ENCODE measurements around the gene LRCH1. TPM values are rescaled to one million over a fixed set of nuclear protein-coding genes. Genes with fewer than 3 reads are reported as not detected.

Gene LRCH1
- total RNA-seq, 6 experiments from 2014 or later: 11.3 to 13.9 (median 12.5) TPM

DNA sequence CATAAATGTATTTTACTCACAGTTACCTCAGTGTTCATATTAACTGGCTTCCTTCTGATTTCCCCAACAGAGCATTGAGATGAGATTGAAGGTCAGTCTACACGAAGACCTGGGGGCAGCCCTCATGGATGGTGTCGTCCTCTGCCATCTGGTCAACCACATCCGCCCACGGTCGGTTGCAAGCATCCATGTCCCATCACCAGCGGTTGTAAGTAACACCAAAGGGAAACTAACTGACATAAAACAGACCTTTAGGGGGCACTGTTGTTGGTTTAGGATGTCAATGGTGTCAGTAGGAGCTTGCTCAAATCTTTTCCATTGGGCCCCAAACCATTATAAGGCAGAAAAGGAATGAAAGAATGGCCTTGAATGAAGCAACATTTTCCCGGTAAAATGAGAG is 175.8 kb downstream of the LRCH1 start:
- DNase-seq: no peak
- Mint-ChIP-seq H3K4me1 (ENCODE audit: low read depth) (no peaks in the 10 kb centered on the region), H3K9me3 (no peaks in the 10 kb centered on the region), H3K27me3 (ENCODE audit: insufficient read depth) (no peaks in the 10 kb centered on the region; the same call in none of the 2 replicates), H3K27ac (no peak overlapping the region), H3K36me3 (ENCODE audit: low read depth) (peaks cover 21% of the 10 kb centered on the region), H3K4me3 (no peak overlapping the region)
- TF ChIP-seq, protein P1, sequence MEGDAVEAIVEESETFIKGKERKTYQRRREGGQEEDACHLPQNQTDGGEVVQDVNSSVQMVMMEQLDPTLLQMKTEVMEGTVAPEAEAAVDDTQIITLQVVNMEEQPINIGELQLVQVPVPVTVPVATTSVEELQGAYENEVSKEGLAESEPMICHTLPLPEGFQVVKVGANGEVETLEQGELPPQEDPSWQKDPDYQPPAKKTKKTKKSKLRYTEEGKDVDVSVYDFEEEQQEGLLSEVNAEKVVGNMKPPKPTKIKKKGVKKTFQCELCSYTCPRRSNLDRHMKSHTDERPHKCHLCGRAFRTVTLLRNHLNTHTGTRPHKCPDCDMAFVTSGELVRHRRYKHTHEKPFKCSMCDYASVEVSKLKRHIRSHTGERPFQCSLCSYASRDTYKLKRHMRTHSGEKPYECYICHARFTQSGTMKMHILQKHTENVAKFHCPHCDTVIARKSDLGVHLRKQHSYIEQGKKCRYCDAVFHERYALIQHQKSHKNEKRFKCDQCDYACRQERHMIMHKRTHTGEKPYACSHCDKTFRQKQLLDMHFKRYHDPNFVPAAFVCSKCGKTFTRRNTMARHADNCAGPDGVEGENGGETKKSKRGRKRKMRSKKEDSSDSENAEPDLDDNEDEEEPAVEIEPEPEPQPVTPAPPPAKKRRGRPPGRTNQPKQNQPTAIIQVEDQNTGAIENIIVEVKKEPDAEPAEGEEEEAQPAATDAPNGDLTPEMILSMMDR (IDR thresholded peaks at IDR 0.05): peak; percentile 63

- H3K36me3 Mint-ChIP-seq (ENCODE audit: low read depth): peaks cover 9% of the 10 kb centered on the region; the same call in 1 of the 2 replicates
- no peaks in the 10 kb centered on the region for H3K4me1 Mint-ChIP-seq (ENCODE audit: low read depth)
- no peak overlapping the region for H3K27ac Mint-ChIP-seq
- TF ChIP-seq, protein P1 (IDR thresholded peaks at IDR 0.05): no peak
- no peak overlapping the region for H3K4me3 Mint-ChIP-seq
- no peak for DNase-seq
- H3K9me3 Mint-ChIP-seq: no peaks in the 10 kb centered on the region
- H3K27me3 Mint-ChIP-seq (ENCODE audit: insufficient read depth): no peaks in the 10 kb centered on the region; the same call in none of the 2 replicates
These were observed 178.6 kb downstream of the LRCH1 start for GRCh38 chr13:46731535-46731934.

- Mint-ChIP-seq H3K27me3 (ENCODE audit: insufficient read depth) (no peaks in the 10 kb centered on the region; the same call in 1 of the 2 replicates), H3K27ac (no peak overlapping the region), H3K4me3 (no peak overlapping the region), H3K36me3 (ENCODE audit: low read depth) (peaks cover 4% of the 10 kb centered on the region; the same call in 1 of the 2 replicates), H3K9me3 (no peaks in the 10 kb centered on the region), H3K4me1 (ENCODE audit: low read depth) (peaks cover 6% of the 10 kb centered on the region; the same call in 1 of the 2 replicates)
- TF ChIP-seq, protein P1 (IDR thresholded peaks at IDR 0.05): no peak
- no peak for DNase-seq
These were observed 182.5 kb downstream of the LRCH1 start for GRCh38 chr13:46735425-46735824.

GRCh38 chr13:46736541-46737310 is 183.8 kb downstream of the LRCH1 start:
- Mint-ChIP-seq H3K36me3 (ENCODE audit: low read depth) (peaks cover 14% of the 10 kb centered on the region), H3K27me3 (ENCODE audit: insufficient read depth) (no peaks in the 10 kb centered on the region; the same call in 1 of the 2 replicates), H3K9me3 (no peaks in the 10 kb centered on the region), H3K4me3 (no peak overlapping the region), H3K4me1 (ENCODE audit: low read depth) (peaks cover 6% of the 10 kb centered on the region; the same call in 1 of the 2 replicates), H3K27ac (no peak overlapping the region)
- DNase-seq: no peak
- TF ChIP-seq, protein P1 (IDR thresholded peaks at IDR 0.05): no peak

DNA sequence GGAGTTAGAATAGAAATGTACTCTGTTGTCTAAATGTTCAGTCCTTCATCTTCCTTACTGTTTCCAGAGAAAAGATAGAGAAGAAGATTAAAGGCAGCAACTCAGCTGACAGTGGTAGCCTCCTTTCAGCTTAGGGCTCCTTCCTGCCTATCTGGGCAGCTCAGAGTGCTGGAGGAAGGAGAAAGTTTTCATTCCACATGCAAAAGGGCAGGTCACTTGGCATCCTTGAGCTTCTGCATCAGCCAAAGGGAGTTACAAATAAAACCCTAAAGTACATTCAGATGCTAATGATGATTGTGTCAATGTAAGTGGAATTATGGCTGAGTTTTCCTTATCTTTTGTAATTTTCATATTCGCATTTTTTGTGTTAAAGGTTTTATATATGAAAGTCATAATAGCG is 185.1 kb downstream of the LRCH1 start:
- TF ChIP-seq, protein P1 (IDR thresholded peaks at IDR 0.05): no peak
- H3K27me3 Mint-ChIP-seq (ENCODE audit: insufficient read depth): no peaks in the 10 kb centered on the region; the same call in 1 of the 2 replicates
- H3K9me3 Mint-ChIP-seq: no peaks in the 10 kb centered on the region
- peaks cover 16% of the 10 kb centered on the region for H3K4me1 Mint-ChIP-seq (ENCODE audit: low read depth)
- H3K36me3 Mint-ChIP-seq (ENCODE audit: low read depth): peaks cover 16% of the 10 kb centered on the region
- no peak for DNase-seq
- H3K27ac Mint-ChIP-seq: peak overlapping the region; percentile 9; the same call in 1 of the 2 replicates
- H3K4me3 Mint-ChIP-seq: no peak overlapping the region
